NCI-H226 (cell line): ENCODE measurements around the gene OR6Y1.

Experiments
- DNase-seq: peaks from one replicate; pipeline ENCODE4 v3.0.0-alpha.2; 2015

Gene OR6Y1, protein sequence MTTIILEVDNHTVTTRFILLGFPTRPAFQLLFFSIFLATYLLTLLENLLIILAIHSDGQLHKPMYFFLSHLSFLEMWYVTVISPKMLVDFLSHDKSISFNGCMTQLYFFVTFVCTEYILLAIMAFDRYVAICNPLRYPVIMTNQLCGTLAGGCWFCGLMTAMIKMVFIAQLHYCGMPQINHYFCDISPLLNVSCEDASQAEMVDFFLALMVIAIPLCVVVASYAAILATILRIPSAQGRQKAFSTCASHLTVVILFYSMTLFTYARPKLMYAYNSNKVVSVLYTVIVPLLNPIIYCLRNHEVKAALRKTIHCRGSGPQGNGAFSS

GRCh38 chr1:158554352-158554751, at the start of gene OR6Y1:
TSS of gene OR6Y1 (minus strand) at chr1:158554405. CDS start at chr1:158548105, 6,300 bp downstream.
- no peak for DNase-seq

GRCh38 chr1:158600735-158601134, 46.5 kb upstream of the OR6Y1 start:
- no peak for DNase-seq

DNA sequence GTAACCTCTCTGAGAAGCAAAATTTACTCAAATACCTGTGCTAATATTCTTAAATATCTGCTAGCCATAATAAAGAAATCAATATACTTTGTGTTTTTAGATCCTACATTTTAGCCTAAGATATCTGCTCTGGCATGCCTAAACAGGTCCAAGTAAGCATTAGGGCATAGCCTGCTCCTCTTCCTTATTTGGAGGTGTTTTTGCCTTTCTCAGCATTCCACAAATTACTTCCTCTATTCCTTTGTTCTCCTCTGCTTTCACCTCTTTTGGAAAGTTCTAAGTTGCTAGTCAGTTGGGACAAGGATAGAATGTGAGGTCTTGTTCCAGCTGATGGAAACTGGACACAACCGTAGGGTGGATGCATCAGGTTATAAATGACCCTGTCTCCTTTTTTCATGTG, 32.7 kb upstream of the OR6Y1 start:
- no peak for DNase-seq

DNA sequence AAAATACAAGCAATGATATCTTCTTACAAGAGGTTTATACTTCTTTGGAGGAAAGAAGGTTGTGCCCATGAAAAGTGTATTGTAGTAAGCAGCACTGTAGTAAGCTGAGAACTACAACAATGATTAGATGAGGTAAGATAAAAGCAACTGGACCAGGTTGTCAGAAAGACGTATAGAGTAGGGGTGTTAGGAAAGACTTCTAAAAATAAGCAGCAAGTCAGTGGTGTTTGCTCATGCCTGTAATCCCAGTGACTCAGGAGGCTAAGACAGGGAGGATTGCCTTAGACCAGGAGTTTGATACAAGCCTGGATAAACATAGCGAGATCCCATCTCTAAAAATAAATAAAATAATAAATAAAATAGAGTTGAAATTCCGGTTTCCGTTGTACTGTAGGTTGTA, 29.8 kb upstream of the OR6Y1 start:
- DNase-seq = no peak

- no peak for DNase-seq
Measured at GRCh38 chr1:158579733-158580132, 25.5 kb upstream of the OR6Y1 start, which contains the start of gene OR10X1. TSS of gene OR10X1 (minus strand) at chr1:158579899. CDS start at chr1:158579899, 0 bp downstream.

DNA sequence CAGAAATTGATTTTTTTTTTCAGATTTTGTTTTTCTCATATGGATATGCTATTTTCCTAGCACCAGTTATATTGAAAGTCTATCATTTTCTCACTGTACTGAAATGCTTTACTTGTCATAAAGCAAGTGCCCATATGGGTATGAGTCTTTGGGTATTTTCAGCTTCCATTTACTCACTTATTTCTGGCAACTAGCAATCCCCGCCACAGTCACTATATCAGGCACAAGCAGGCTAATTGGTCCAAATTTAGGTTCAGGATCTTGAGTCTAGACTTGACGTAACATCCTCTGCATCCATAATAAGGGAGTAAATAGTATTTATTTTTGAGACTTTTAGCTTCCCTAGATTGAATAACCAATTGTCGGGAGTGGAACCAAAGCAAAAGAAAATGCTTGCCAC, 23.4 kb upstream of the OR6Y1 start:
- DNase-seq = no peak

DNA sequence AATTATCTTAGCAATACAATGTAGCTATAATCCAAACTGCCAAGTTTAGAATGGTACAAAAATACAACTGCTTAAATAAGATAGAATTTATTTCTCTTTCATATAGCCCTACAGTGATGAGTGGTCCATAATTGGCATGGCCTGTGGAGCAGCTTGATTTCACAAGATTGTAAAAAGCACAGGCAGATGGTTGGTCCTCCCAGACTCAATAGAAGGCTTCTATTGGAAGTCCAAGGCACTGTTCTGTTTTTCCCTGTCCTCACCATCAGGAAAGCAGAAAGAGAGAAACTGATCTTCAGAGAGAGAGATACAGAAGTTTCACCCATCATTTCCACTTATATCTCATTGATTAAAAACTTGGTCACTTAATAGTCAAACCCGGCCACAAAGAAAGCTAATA, 18.0 kb upstream of the OR6Y1 start:
- DNase-seq = no peak

- DNase-seq = no peak
Measured at GRCh38 chr1:158570480-158570879, 16.3 kb upstream of the OR6Y1 start, which contains the start of gene OR6P1. TSS of gene OR6P1 (minus strand) at chr1:158570580. CDS start at chr1:158563604, 6,976 bp downstream.

DNA sequence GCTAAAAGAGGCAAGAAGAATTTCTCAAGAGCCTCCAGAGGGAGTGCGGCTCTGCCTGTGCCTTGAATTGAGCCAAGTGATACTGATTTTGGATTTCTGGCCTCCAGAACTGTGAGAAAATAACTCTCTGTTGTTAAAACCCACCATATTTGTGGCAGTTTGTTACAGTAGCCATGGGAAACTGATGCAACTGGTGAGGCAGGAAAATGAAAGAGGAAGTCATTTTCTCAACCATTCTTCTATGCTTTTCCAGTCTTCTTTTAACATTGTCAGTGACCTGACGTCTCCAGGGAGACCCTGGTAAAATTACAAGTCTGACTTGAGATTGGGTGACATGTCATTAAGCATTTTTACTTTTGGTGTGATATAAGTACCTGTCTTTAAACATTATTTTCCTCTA, 10.4 kb upstream of the OR6Y1 start:
- DNase-seq = no peak

- DNase-seq = no peak
Measured at GRCh38 chr1:158563853-158564252, 9.6 kb upstream of the OR6Y1 start.

GRCh38 chr1:158559696-158560095, 5.5 kb upstream of the OR6Y1 start:
- DNase-seq = no peak

GRCh38 chr1:158552296-158552695, 1.9 kb downstream of the OR6Y1 start:
- no peak for DNase-seq

DNA sequence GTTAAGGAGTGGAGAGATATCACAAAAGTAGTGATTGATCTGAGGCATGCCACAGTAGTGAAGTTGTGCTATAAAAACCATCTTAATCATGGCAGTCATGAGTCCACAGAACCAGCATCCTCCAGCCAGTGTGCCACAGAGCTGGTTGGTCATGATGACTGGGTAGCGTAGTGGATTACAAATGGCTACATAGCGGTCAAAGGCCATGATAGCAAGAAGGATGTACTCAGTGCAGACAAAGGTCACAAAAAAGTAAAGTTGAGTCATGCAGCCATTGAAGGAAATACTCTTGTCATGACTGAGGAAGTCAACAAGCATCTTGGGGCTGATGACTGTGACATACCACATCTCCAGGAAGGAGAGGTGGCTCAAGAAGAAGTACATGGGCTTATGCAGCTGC, 6.7 kb downstream of the OR6Y1 start:
- no peak for DNase-seq

DNA sequence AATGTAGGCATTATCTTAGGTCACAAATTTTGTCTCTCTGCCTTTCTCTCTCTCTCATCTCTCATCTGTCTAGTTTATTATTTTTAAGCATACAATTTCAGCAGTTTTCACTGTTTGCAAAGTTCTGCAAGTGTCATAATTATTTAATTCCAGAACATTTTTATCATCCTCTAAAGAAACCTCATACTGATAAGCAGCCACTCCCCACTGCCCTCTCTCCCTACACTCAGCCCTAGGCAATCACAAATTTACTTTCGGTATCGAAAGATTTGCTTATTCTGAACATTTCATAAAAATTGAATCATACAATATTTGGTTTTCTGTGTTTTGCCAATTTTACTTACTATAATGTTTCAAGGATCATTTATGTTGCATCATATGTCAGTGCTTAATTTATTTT, 16.6 kb downstream of the OR6Y1 start:
- DNase-seq = no peak

DNA sequence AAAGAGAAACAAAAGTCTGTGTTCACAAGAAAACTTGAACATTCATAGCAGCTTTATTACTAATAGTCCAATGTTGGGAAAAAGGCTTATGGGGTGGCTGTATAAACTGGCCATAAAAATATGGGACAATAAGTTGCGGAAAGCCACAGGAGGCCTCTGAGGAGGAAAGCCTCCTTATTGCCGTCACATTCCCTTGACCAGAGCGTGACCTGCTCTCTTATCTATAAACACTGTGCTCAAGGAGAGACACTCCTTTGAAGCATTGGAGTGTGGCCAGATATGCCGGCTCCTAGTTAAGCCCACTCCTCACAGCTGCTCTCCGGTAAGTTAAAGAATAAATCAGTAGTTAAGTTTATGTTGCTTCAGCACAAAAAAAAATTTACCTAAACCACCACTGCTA, 19.7 kb downstream of the OR6Y1 start:
- DNase-seq = no peak

DNA sequence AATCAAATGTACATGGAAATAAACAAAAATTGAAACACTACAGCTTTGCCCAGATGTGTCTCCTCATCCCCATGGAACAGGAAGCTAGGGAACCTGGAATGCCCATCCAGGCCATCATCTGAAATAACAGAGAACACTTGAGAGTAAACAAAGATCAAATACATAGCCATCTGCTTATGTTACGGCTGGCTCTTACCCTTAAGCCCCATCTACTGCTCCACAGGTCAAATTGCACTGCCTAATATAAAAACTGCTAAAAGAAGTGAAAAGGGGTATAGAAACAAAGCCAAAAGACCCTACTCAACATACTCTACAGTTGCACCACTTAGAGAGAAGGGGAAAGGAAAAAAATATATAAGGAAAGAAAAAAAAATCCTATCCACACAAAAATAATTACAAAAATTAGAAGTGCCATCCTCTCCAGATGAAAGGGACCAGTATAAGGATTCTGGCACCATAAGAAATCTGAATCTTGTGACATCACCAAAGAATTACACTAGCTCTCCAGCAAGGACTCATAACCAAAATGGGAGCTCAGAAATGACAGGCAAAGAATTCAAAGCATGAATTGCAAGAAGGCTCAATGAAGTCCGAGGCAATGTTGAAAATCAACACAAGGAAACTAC, 26.9 kb downstream of the OR6Y1 start:
- DNase-seq = no peak

DNA sequence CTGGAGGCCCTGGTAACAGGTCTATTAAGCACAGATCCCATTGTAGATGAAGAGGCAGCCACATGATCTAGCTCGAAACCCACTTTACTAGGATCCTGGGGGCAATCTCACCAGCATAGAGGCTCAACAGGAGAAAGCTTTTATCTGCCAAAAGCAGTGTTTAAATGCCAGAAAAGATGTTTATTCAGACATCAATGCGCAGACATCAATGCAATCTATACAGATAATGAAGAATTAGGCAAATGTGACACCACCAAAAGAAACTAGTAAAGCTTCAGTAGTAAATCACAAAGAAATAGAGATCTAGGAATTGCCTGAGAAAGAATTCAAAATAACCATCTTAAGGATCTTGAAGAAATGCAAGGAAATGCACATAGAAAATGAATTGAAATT, 32.5 kb downstream of the OR6Y1 start:
- no peak for DNase-seq

GRCh38 chr1:158520955-158521665, 33.1 kb downstream of the OR6Y1 start:
- DNase-seq = no peak

- DNase-seq = no peak
Measured at GRCh38 chr1:158520021-158520420, 34.2 kb downstream of the OR6Y1 start.

GRCh38 chr1:158516966-158517365, 37.2 kb downstream of the OR6Y1 start:
- DNase-seq = no peak

GRCh38 chr1:158509471-158510156, 44.6 kb downstream of the OR6Y1 start:
- DNase-seq = no peak

- no peak for DNase-seq
Measured at GRCh38 chr1:158507511-158507910, 46.7 kb downstream of the OR6Y1 start.

DNA sequence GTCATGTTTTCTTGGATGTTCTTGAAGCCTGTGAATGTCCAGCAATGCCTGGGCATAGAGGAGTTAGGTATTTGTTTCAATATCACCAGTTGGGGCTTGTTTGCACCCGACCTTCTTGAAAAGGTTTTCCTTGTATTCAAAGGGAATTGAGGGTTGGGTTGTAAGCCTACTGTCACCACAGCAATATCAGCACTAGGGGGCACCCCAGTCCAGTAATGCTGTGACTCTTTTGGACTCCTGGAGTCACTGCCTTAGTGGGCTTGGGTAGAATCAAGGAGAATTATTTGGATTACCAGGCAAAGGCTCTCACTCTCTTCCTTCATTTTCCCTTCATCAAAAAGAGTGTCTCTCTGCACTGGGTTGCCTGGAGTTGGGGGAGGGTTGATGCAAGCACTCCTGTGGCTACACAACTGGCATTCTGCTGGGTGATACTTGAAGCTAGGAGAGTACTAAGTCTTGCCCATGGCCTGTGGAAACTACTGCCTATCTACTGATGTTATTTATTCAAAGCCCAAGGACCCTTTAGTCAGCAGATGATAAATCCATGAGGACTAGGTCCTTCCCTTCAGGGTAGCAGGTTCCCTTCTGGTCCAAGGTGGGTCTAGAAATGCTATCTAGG, 47.7 kb downstream of the OR6Y1 start:
- DNase-seq = no peak
